ENCODE results near the gene SPEM3.

DNA sequence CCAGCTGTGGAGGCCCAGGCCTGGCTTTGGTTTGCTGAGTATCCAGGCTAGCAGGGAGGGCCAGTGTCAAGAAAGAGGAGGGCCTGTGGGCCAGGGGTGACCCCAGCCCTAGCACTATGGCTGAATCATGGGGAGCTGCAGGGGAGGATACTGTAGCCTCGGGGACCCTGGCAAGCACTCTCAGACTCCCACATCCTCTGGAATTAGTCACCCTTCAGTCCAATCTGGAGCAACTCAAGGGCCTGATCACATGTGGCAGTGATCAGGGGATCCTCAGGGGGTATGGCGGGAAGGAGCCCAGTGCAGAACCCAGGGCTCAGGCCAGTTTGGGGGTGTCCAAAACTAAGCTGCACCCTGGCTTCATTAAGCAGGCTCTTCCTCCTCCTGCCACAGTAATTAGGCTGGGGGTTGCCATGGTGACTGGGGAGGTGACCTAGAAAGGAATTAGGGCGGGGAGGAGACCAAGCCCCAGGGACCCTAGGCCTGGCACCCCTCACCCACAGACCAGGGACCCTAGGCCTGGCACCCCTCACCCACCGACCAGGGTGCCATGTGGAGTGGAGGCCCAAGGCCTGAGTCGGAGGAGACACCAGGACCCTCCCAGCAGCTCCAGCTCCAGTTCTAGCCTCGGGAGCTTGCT, 15.2 kb upstream of the SPEM3 start:
- TF ChIP-seq, protein P1, sequence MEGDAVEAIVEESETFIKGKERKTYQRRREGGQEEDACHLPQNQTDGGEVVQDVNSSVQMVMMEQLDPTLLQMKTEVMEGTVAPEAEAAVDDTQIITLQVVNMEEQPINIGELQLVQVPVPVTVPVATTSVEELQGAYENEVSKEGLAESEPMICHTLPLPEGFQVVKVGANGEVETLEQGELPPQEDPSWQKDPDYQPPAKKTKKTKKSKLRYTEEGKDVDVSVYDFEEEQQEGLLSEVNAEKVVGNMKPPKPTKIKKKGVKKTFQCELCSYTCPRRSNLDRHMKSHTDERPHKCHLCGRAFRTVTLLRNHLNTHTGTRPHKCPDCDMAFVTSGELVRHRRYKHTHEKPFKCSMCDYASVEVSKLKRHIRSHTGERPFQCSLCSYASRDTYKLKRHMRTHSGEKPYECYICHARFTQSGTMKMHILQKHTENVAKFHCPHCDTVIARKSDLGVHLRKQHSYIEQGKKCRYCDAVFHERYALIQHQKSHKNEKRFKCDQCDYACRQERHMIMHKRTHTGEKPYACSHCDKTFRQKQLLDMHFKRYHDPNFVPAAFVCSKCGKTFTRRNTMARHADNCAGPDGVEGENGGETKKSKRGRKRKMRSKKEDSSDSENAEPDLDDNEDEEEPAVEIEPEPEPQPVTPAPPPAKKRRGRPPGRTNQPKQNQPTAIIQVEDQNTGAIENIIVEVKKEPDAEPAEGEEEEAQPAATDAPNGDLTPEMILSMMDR (IDR thresholded peaks at IDR 0.05; ENCODE audit: low read depth, low read length, missing input control): no peak
- TF ChIP-seq EGR1 (IDR thresholded peaks at IDR 0.05; ENCODE audit: low read depth in 2 of 2) (no peak), YY1 (IDR thresholded peaks at IDR 0.05) (no peak), FOXA1 (IDR thresholded peaks at IDR 0.05) (no peak), RXRA (IDR thresholded peaks at IDR 0.05) (no peak), GABPA (IDR thresholded peaks at IDR 0.05 in 1 of 2, conservative IDR thresholded peaks at IDR 0.05 in 1 of 2) (no peak), SP1 (IDR thresholded peaks at IDR 0.05) (no peak), JUND (IDR thresholded peaks at IDR 0.05) (no peak)
- TF ChIP-seq, protein P2, sequence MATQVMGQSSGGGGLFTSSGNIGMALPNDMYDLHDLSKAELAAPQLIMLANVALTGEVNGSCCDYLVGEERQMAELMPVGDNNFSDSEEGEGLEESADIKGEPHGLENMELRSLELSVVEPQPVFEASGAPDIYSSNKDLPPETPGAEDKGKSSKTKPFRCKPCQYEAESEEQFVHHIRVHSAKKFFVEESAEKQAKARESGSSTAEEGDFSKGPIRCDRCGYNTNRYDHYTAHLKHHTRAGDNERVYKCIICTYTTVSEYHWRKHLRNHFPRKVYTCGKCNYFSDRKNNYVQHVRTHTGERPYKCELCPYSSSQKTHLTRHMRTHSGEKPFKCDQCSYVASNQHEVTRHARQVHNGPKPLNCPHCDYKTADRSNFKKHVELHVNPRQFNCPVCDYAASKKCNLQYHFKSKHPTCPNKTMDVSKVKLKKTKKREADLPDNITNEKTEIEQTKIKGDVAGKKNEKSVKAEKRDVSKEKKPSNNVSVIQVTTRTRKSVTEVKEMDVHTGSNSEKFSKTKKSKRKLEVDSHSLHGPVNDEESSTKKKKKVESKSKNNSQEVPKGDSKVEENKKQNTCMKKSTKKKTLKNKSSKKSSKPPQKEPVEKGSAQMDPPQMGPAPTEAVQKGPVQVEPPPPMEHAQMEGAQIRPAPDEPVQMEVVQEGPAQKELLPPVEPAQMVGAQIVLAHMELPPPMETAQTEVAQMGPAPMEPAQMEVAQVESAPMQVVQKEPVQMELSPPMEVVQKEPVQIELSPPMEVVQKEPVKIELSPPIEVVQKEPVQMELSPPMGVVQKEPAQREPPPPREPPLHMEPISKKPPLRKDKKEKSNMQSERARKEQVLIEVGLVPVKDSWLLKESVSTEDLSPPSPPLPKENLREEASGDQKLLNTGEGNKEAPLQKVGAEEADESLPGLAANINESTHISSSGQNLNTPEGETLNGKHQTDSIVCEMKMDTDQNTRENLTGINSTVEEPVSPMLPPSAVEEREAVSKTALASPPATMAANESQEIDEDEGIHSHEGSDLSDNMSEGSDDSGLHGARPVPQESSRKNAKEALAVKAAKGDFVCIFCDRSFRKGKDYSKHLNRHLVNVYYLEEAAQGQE (IDR thresholded peaks at IDR 0.05): no peak
- TF ChIP-seq, protein P3, sequence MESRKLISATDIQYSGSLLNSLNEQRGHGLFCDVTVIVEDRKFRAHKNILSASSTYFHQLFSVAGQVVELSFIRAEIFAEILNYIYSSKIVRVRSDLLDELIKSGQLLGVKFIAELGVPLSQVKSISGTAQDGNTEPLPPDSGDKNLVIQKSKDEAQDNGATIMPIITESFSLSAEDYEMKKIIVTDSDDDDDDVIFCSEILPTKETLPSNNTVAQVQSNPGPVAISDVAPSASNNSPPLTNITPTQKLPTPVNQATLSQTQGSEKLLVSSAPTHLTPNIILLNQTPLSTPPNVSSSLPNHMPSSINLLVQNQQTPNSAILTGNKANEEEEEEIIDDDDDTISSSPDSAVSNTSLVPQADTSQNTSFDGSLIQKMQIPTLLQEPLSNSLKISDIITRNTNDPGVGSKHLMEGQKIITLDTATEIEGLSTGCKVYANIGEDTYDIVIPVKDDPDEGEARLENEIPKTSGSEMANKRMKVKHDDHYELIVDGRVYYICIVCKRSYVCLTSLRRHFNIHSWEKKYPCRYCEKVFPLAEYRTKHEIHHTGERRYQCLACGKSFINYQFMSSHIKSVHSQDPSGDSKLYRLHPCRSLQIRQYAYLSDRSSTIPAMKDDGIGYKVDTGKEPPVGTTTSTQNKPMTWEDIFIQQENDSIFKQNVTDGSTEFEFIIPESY (IDR thresholded peaks at IDR 0.05): no peak
- TF ChIP-seq, protein P4, sequence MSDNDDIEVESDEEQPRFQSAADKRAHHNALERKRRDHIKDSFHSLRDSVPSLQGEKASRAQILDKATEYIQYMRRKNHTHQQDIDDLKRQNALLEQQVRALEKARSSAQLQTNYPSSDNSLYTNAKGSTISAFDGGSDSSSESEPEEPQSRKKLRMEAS (IDR thresholded peaks at IDR 0.05): no peak
